Activated CD8-positive, alpha-beta T cell treated with anti-CD3 and anti-CD28 coated beads for 36 hours (primary cell): ENCODE data around the gene GRAP2. TPM values are rescaled to one million over a fixed set of nuclear protein-coding genes. Genes with fewer than 3 reads are reported as not detected.

Source experiments
- ATAC-seq: fragments of 200-7000 bp; cut with Tn5 transposase; one replicate; pipeline ENCODE4 v1.10.0; 2021; ENCODE audit warnings: mild to moderate bottlenecking, moderate library complexity
- CTCF ChIA-PET: fragments of 350-600 bp; sonication (Branson Sonifier 250); formaldehyde crosslinking; loops from one replicate; lab custom pipeline; 2021; ENCODE audit warnings: antibody characterized with exemption; lab: Charles Lee
- POLR2A ChIA-PET: fragments of 350-600 bp; sonication (Branson Sonifier 250); formaldehyde crosslinking; loops from one replicate; lab custom pipeline; 2021; ENCODE audit warnings: antibody characterized with exemption; lab: Charles Lee
- DNase-seq: peaks from one replicate; pipeline ENCODE4 v3.0.0-alpha.2; 2020
- H3K27ac Mint-ChIP-seq: one replicate; pipeline ENCODE4 v1.8.0; 2021; ENCODE audit warnings: mild to moderate bottlenecking, mixed read lengths
- H3K27me3 Mint-ChIP-seq: one replicate; pipeline ENCODE4 v1.8.0; 2021; ENCODE audit warnings: mixed read lengths
- H3K36me3 Mint-ChIP-seq: one replicate; pipeline ENCODE4 v1.8.0; 2021; ENCODE audit warnings: low read depth, mixed read lengths
- H3K4me1 Mint-ChIP-seq: one replicate; pipeline ENCODE4 v1.8.0; 2021; ENCODE audit warnings: low read depth, mixed read lengths
- H3K4me3 Mint-ChIP-seq: one replicate; pipeline ENCODE4 v1.8.0; 2021; ENCODE audit warnings: mild to moderate bottlenecking, moderate library complexity, mixed read lengths
- H3K9me3 Mint-ChIP-seq: one replicate; pipeline ENCODE4 v1.8.0; 2021; ENCODE audit warnings: mixed read lengths
- CTCF ChIP-seq: fragments of 200-600 bp; IDR thresholded peaks from one replicate; pipeline ENCODE4 v1.8.0; 2022; ENCODE audit warnings: antibody characterized with exemption, mild to moderate bottlenecking
- intact Hi-C: fragments of 100-400 bp; cut with micrococcal nuclease; formaldehyde crosslinking; loops from one replicate; pipeline ENCODE4 v1.10.0; 2022
- total RNA-seq, 2 experiments: library from RNA; stranded (reverse); gene quantifications; one replicate each; pipeline ENCODE4 v1.2.3, GENCODE V29; 2021

The GRAP2 gene
- total RNA-seq, 2 experiments from 2014 or later = 83.2 to 86.8 TPM

GRCh38 chr22:39936523-39937145, 35.8 kb downstream of the GRAP2 start:
- peaks cover 82% of the 10 kb centered on the region for H3K4me1 Mint-ChIP-seq
- intact Hi-C loops = no loop called here
- H3K9me3 Mint-ChIP-seq = no peaks in the 10 kb centered on the region
- no peak for ATAC-seq
- peak overlapping the region; percentile 90 for H3K27ac Mint-ChIP-seq
- peaks cover 32% of the 10 kb centered on the region for H3K36me3 Mint-ChIP-seq
- no peak for TF ChIP-seq CTCF
- DNase-seq = peak; percentile 19
- ChIA-PET POLR2A (interaction anchor here (0.7 to 4.3 kb wide), 9 partner anchors 10 to 108 kb away, joined by 3 to 24 read pairs (median 6); no protein-coding TSS in a partner anchor), CTCF (interaction anchor here (1.0 to 1.7 kb wide), 8 partner anchors 8 to 402 kb away, joined by 3 to 5 read pairs (median 4); partner anchors contain the start of gene ENTHD1)
- no peaks in the 10 kb centered on the region for H3K27me3 Mint-ChIP-seq
- H3K4me3 Mint-ChIP-seq = peak overlapping the region; percentile 72

- Mint-ChIP-seq H3K4me3 (peak overlapping the region; percentile 72), H3K9me3 (no peaks in the 10 kb centered on the region), H3K27ac (peak overlapping the region; percentile 90), H3K4me1 (peaks cover 92% of the 10 kb centered on the region), H3K27me3 (no peaks in the 10 kb centered on the region), H3K36me3 (peaks cover 36% of the 10 kb centered on the region)
- intact Hi-C loops = no loop called here
- no peak for TF ChIP-seq CTCF
- CTCF ChIA-PET = interaction anchor here (0.8 to 1.7 kb wide), 9 partner anchors 10 to 404 kb away, joined by 3 to 6 read pairs (median 3); no protein-coding TSS in a partner anchor
- ATAC-seq (no peak), DNase-seq (no peak)
- POLR2A ChIA-PET = interaction anchor here (0.7 to 4.3 kb wide), 10 partner anchors 8 to 30 kb away, joined by 3 to 24 read pairs (median 6); no protein-coding TSS in a partner anchor
Measured at GRCh38 chr22:39937906-39938305, 37.0 kb downstream of the GRAP2 start.

GRCh38 chr22:39938509-39939111, 37.7 kb downstream of the GRAP2 start:
- peak overlapping the region; percentile 72 for H3K4me3 Mint-ChIP-seq
- peaks cover 92% of the 10 kb centered on the region for H3K4me1 Mint-ChIP-seq
- ChIA-PET CTCF (interaction anchor here (0.8 to 1.6 kb wide), 6 partner anchors 12 to 98 kb away, joined by 3 to 6 read pairs (median 3); no protein-coding TSS in a partner anchor), POLR2A (interaction anchor here (0.7 to 4.3 kb wide), 8 partner anchors 8 to 31 kb away, joined by 3 to 24 read pairs (median 6); no protein-coding TSS in a partner anchor)
- peaks cover 34% of the 10 kb centered on the region for H3K36me3 Mint-ChIP-seq
- no peaks in the 10 kb centered on the region for H3K27me3 Mint-ChIP-seq
- DNase-seq (peak; percentile 82), ATAC-seq (peak; percentile 38)
- H3K9me3 Mint-ChIP-seq = no peaks in the 10 kb centered on the region
- no peak for TF ChIP-seq CTCF
- intact Hi-C loops = no loop called here
- peak overlapping the region; percentile 90 for H3K27ac Mint-ChIP-seq

GRCh38 chr22:39939830-39940229, 38.9 kb downstream of the GRAP2 start:
- peaks cover 35% of the 10 kb centered on the region for H3K36me3 Mint-ChIP-seq
- no peaks in the 10 kb centered on the region for H3K27me3 Mint-ChIP-seq
- ChIA-PET CTCF (interaction anchor here (0.8 to 1.4 kb wide), 11 partner anchors 10 to 97 kb away, joined by 3 to 8 read pairs (median 4); no protein-coding TSS in a partner anchor), POLR2A (interaction anchor here (0.6 to 4.3 kb wide), 6 partner anchors 13 to 102 kb away, joined by 3 to 24 read pairs (median 4); no protein-coding TSS in a partner anchor)
- H3K4me1 Mint-ChIP-seq = peaks cover 91% of the 10 kb centered on the region
- no peak for ATAC-seq
- peak overlapping the region; percentile 90 for H3K27ac Mint-ChIP-seq
- no peak for TF ChIP-seq CTCF
- H3K4me3 Mint-ChIP-seq = peak overlapping the region; percentile 50
- peak; percentile 66 for DNase-seq
- intact Hi-C loops = loop anchor here (5.0 kb wide), 1 partner anchor 33 kb away; no protein-coding TSS in a partner anchor
- no peaks in the 10 kb centered on the region for H3K9me3 Mint-ChIP-seq
